HG03439 (cell line): ENCODE data around the gene PLA2G12A.
A peak's percentile ranks its signal among the peaks of the same experiment; 100 is the strongest.

Experiments used
- ATAC-seq: cut with Tn5 transposase; IDR thresholded peaks from one replicate; pipeline ENCODE4 v1.9.1; 2021; ENCODE audit warnings: mild to moderate bottlenecking, moderate library complexity; ENCODE audit not compliant: unreplicated experiment

The PLA2G12A gene

GRCh38 chr4:109729117-109729717, 653 bp downstream of the PLA2G12A start:
- no peak for ATAC-seq

GRCh38 chr4:109728385-109728784, 1.5 kb downstream of the PLA2G12A start:
- no peak for ATAC-seq

GRCh38 chr4:109723110-109723509, 6.8 kb downstream of the PLA2G12A start:
- no peak for ATAC-seq

- no peak for ATAC-seq
These were observed 7.5 kb downstream of the PLA2G12A start for GRCh38 chr4:109722357-109722756.

GRCh38 chr4:109721033-109721432, 8.8 kb downstream of the PLA2G12A start:
- ATAC-seq, result no peak

- no peak for ATAC-seq
These were observed 10.3 kb downstream of the PLA2G12A start for GRCh38 chr4:109719604-109720003.

GRCh38 chr4:109718759-109719158, 11.1 kb downstream of the PLA2G12A start:
- ATAC-seq, result no peak

GRCh38 chr4:109713500-109713899, 16.4 kb downstream of the PLA2G12A start:
- ATAC-seq, result no peak

GRCh38 chr4:109708990-109709389, 20.9 kb downstream of the PLA2G12A start:
- ATAC-seq, result peak; percentile 88

GRCh38 chr4:109708435-109708834, 21.4 kb downstream of the PLA2G12A start:
- no peak for ATAC-seq

GRCh38 chr4:109703664-109704361, 26.1 kb downstream of the PLA2G12A start:
- ATAC-seq, result no peak

- ATAC-seq, result peak; percentile 82
These were observed 26.8 kb downstream of the PLA2G12A start, which contains the start of gene CASP6 for GRCh38 chr4:109702950-109703663. CASP6 (minus strand) TSS chr4:109703445; CDS start chr4:109703395, 50 bp downstream.

- no peak for ATAC-seq
These were observed 28.1 kb downstream of the PLA2G12A start for GRCh38 chr4:109701566-109702410.

GRCh38 chr4:109699553-109700225, 30.2 kb downstream of the PLA2G12A start:
- ATAC-seq, result no peak

GRCh38 chr4:109698656-109699055, 31.2 kb downstream of the PLA2G12A start:
- ATAC-seq, result no peak

GRCh38 chr4:109691411-109691920, 38.4 kb downstream of the PLA2G12A start:
- ATAC-seq, result no peak

GRCh38 chr4:109690690-109691410, 39.0 kb downstream of the PLA2G12A start:
- ATAC-seq, result no peak

- no peak for ATAC-seq
These were observed 45.1 kb downstream of the PLA2G12A start for GRCh38 chr4:109684727-109685126.

- no peak for ATAC-seq
These were observed 46.1 kb downstream of the PLA2G12A start for GRCh38 chr4:109683621-109684253.
